GM18861 (cell line): Measurements from ENCODE around the gene ZCCHC14.

Source experiments
- ATAC-seq: cut with Tn5 transposase; IDR thresholded peaks from one replicate; pipeline ENCODE4 v1.9.1; 2021; ENCODE audit not compliant: unreplicated experiment

The ZCCHC14 gene

GRCh38 chr16:87459027-87459426 is 33.8 kb downstream of the ZCCHC14 start:
- no peak for ATAC-seq

DNA sequence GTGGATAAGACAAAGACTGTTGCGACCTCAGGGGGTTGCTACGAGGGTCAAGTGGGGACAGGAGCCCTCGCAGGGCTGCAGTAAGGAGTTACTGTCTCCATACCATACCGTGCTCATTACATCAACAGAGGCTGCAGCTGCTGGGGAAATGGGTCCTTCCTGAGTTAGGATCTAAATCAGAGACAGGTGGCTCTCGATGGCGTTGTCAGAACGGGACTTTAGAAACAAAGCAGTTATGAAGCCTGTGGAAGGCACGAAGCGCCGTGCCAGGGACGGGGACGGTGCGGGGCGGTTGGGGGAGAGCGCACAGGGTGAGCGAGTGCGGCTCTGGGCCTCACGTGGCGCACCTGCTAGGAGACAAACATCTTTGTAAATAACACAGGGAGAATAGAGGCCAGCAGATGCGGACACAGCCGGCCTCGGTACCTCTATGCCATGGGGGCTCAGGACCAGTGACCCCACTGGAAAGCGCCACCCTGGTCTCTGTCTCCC is 34.4 kb downstream of the ZCCHC14 start:
- ATAC-seq, result no peak

- ATAC-seq, result no peak
These were observed 35.0 kb downstream of the ZCCHC14 start for GRCh38 chr16:87457709-87458423.

GRCh38 chr16:87457061-87457611 is 35.7 kb downstream of the ZCCHC14 start:
- ATAC-seq, result no peak

- no peak for ATAC-seq
These were observed 38.4 kb downstream of the ZCCHC14 start for GRCh38 chr16:87454391-87454790.

DNA sequence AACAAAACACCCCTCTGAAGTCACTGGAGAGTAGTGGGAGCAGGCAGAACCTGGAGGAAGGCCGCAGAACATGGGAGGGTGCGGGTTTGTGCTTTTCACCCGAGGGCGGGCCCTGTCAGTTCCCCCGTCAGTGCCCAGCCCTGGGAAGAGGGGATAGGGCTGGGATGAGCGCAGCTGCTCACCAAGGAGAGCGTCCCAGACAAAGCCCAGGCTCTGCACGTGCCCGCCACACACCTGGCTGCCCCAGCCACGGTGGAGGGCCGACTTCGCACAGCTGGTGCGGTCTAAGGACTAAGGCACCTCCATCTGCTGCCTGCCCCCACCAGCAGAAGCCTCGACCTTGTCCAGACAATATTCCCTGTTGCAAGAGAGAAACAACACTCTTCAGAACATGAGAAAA is 39.5 kb downstream of the ZCCHC14 start:
- ATAC-seq, result no peak

GRCh38 chr16:87451563-87452210 is 41.1 kb downstream of the ZCCHC14 start:
- no peak for ATAC-seq

DNA sequence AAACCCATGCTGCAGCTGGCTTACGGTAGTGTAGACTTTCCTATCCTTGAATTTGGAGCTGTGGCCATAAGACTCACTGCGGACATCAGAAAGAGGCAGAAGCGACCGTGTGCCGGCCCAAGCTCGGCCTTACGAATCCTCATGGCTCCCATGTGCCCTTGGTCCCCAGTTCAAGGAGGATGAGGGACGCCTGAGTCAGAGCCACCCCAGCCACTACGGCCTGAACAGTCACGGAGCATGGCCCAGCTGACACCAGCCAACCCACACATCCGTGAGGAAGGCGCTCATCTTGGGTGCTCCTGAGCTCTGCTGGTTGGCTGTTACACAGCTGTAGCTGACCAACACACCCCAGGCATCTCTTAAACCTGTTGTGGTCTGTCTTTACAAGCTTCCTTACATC is 44.0 kb downstream of the ZCCHC14 start:
- no peak for ATAC-seq

GRCh38 chr16:87447323-87447722 is 45.5 kb downstream of the ZCCHC14 start:
- ATAC-seq, result no peak

GRCh38 chr16:87446479-87446878 is 46.3 kb downstream of the ZCCHC14 start:
- no peak for ATAC-seq

DNA sequence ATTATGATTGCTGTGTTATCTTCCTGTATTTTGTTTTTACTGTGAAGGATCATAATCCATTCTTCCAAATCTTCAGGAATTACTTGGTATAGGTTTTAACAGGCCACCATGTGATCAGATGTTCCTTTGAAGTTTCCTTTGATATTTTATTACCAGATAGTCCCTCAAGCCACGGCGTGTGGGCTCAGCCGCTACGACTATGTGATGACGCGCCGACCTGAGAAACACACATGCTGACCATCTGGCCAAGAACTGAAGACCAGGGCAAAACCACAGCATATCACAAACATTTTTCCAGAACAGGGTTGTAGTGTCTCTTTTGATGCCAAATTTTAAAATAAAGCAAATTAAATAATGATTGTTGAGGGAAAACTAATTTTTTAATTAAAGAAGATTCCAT is 47.3 kb downstream of the ZCCHC14 start:
- no peak for ATAC-seq

DNA sequence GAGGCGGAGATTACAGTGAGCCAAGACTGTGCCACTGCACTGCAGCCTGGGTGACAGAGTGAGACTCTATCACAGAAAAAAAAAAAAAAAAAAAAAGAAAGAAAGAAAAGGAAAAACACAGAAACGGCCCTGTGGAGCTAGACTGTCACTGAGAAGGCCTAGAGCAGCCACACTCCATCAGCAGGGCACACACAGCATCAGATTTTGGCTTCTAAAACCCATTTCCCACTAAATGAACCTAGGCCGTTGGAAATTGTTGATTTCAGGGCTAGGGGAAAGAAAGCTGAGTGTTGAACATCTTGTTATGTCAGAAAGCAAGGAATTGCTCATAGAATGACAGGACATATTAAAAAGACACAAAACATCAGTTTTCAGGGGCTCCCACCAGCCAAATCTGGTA is 48.9 kb downstream of the ZCCHC14 start:
- no peak for ATAC-seq

- ATAC-seq, result no peak
These were observed 49.8 kb downstream of the ZCCHC14 start for GRCh38 chr16:87443016-87443415.

DNA sequence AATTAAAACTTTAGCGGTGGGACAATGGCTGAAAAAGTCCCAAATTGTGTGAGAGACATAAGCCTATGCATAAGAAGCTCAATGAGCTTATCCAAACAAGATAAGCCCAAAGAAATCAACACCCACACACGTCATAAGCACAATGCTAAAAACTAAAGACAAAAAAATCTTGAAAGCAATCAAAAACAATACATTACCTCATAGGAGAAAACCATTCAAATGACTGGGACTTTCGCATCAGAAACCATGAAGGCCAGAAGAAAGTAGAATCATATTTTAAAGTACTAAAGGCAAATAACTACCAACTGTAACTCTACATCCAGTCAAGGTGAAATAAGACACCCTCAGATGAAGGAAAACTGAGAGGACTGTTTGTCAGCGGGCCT is 50.2 kb downstream of the ZCCHC14 start:
- no peak for ATAC-seq

DNA sequence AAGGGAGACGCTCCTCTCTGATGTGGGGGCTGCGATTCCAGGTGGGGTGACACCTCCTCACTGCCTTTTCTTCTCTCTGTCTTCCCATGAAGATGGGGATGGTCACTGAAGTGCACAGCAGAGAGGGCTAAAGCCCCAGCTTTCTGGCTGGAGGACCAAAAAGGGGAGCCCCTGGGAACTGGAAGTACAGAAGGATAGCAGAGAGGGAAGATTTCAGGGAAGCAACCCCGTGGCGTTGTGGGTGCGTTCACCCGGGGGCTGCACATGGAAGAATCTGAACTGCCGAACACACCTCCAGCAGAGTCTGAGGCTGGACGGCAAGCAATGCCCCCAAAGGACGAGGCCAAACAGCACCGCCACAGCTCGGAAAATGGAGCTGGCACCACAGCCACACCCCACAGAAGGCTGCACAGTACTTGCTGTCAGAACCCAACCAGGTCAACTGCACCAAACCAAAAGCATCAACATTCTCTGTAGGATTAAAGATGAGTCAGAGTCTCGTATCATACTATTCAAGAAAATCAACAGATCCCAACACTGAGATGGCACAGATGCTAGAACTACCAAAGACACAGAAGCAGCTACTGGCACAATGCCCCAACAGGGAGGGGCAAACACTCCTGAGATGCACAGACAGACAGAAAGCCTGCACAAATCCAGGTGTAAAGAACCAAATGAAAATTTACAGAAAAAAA is 50.8 kb downstream of the ZCCHC14 start:
- ATAC-seq, result no peak

GRCh38 chr16:87439926-87440325 is 52.9 kb downstream of the ZCCHC14 start:
- no peak for ATAC-seq

DNA sequence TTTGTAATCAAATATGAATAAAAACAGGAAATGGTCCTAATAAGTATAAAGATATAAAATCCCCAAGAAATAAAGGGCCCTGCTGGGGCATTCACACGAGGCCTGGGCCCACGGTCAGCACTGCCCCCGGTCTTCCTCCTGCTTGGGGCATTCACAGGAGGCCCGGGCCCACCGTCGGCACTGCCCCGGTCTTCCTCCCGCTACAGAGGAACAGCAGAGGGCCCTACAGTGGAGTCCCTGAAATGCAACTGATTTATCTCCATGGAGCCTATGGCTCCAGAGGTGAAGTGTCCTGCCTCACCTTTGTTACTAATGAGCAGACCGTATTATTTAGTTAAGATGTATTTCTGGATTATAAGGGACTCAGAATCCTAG is 54.2 kb downstream of the ZCCHC14 start:
- ATAC-seq, result no peak

- no peak for ATAC-seq
These were observed 54.8 kb downstream of the ZCCHC14 start for GRCh38 chr16:87437911-87438610.

GRCh38 chr16:87437327-87437726 is 55.5 kb downstream of the ZCCHC14 start:
- ATAC-seq, result no peak

DNA sequence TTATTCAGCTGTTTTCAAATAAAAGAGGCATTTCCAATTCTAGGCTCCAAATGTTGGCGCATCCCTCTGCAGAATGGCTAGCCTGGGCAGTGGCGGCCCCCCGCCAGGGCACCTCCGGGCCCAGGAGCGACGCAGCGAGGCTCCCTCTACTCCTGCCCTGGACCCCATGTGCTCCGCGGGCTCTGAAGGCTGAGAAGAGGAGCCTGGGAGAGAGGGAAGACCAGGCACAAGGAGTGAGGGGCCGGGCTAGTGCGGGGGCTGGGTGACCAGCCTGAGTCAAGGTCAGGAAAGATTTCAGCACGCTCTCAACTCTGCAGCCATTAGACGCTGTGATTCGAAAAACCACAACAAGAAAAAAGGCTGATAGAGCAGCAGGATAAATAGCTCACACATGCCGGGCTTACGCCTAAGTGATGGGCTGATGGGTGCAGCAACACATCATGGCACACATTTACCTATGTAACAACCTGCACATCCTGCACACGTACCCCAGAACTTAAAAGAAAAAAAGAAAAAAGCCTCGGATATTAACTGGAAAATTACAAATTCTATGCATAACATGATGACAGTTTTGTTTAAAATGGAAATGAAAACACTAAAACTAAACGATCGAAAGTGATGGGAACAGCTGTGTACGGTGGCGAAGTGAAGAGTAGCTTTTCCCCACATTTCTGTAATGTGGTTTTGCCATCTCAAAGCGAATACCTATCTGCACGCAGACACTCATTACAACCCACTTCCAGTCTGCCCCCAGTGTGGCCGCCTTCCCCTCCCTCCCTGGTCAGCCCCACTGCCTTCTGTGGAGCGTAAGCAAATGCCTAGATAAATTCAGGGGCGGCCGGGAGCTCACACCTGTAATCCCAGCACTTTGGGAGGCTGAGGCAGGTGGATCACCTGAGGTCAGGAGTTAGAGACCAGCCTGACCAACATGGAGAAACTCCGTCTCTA is 56.3 kb downstream of the ZCCHC14 start:
- ATAC-seq, result no peak
